Uterus (tissue), 2 donors: ENCODE measurements around the gene LEPR.

Experiments
- CTCF ChIP-seq, 4 experiments: fragments of 200-600 bp in 2 of 4; fragments of 450-650 bp in 2 of 4; sonication (generic) in 2 of 4; IDR thresholded peaks; one replicate each; pipeline ENCODE4 v1.5.1; 2016 to 2019; ENCODE audit warnings: antibody characterized with exemption in 4 of 4, mild to moderate bottlenecking in 2 of 4, moderate library complexity in 1 of 4
- POLR2A ChIP-seq, 2 donors: fragments of 450-650 bp; IDR thresholded peaks; one replicate each; pipeline ENCODE4 v1.6.1; 2016; ENCODE audit warnings: antibody characterized with exemption in 2 of 2, mild to moderate bottlenecking in 1 of 2, moderate library complexity in 1 of 2

- TF ChIP-seq CTCF (IDR thresholded peaks at IDR 0.05) (no peak), POLR2A (IDR thresholded peaks at IDR 0.05) (no peak)
Measured at GRCh38 chr1:65456481-65456880, 36.0 kb downstream of the LEPR start.
